ENCODE measurements around the gene EFHD2.
"Not testable (repeated sequence)": the region's sequence is repeated elsewhere in the genome, so short reads cannot be mapped to it uniquely, and the experiment has no call there.

EFHD2 gene

GRCh38 chr1:15413563-15414444 is 4.1 kb downstream of the EFHD2 start:
- no peak for DNase-seq

GRCh38 chr1:15414445-15414983 is 4.8 kb downstream of the EFHD2 start:
- DNase-seq = no peak

- no peak for DNase-seq
Observed at GRCh38 chr1:15417059-15417934, 7.6 kb downstream of the EFHD2 start.

GRCh38 chr1:15418806-15419515 is 9.3 kb downstream of the EFHD2 start:
- no peak for DNase-seq

- no peak for DNase-seq
Observed at GRCh38 chr1:15420853-15421465, 11.3 kb downstream of the EFHD2 start.

- DNase-seq = no peak
Observed at GRCh38 chr1:15422871-15423270, 13.2 kb downstream of the EFHD2 start.

- no peak for DNase-seq
Observed at GRCh38 chr1:15423355-15424077, 13.8 kb downstream of the EFHD2 start.

GRCh38 chr1:15424146-15424667 is 14.5 kb downstream of the EFHD2 start:
- peak; percentile 72 for DNase-seq

GRCh38 chr1:15424981-15425380 is 15.3 kb downstream of the EFHD2 start:
- no peak for DNase-seq

- DNase-seq = no peak
Observed at GRCh38 chr1:15425521-15425920, 15.8 kb downstream of the EFHD2 start.

- no peak for DNase-seq
Observed at GRCh38 chr1:15425958-15426357, 16.3 kb downstream of the EFHD2 start.

- DNase-seq = no peak
Observed at GRCh38 chr1:15426492-15427279, 17.0 kb downstream of the EFHD2 start.

- no peak for DNase-seq
Observed at GRCh38 chr1:15427280-15427666, 17.6 kb downstream of the EFHD2 start.

GRCh38 chr1:15428252-15428651 is 18.6 kb downstream of the EFHD2 start:
- DNase-seq = not testable (repeated sequence)

GRCh38 chr1:15428815-15429435 is 19.2 kb downstream of the EFHD2 start:
- no peak for DNase-seq

- no peak for DNase-seq
Observed at GRCh38 chr1:15429701-15430149, 20.0 kb downstream of the EFHD2 start.

GRCh38 chr1:15430787-15431570 is 21.3 kb downstream of the EFHD2 start:
- DNase-seq = no peak

- DNase-seq = no peak
Observed at GRCh38 chr1:15431571-15431948, 21.9 kb downstream of the EFHD2 start.

- no peak for DNase-seq
Observed at GRCh38 chr1:15432324-15432723, 22.6 kb downstream of the EFHD2 start.

All from NCI-H2107 (cell line).